Nephron progenitor cell (in vitro differentiated cells): ENCODE measurements around the gene BTF3L4.
A peak's percentile ranks its signal among the peaks of the same experiment; 100 is the strongest.
"Not testable (repeated sequence)": the region's sequence is repeated elsewhere in the genome, so short reads cannot be mapped to it uniquely, and the experiment has no call there.

Experiments
- DNase-seq: peaks from one replicate; pipeline ENCODE4 v3.0.0; 2021
- H3K27ac Mint-ChIP-seq: 2 replicates; pipeline ENCODE4 v1.8.0; 2021; ENCODE audit warnings: mild to moderate bottlenecking, moderate library complexity, mixed read lengths
- H3K27me3 Mint-ChIP-seq: 2 replicates; pipeline ENCODE4 v1.8.0; 2021; ENCODE audit warnings: mild to moderate bottlenecking, low read depth, mixed read lengths; ENCODE audit not compliant: poor library complexity
- H3K36me3 Mint-ChIP-seq: 2 replicates; pipeline ENCODE4 v1.8.0; 2021; ENCODE audit warnings: low read depth, mixed read lengths
- H3K4me1 Mint-ChIP-seq: 2 replicates; pipeline ENCODE4 v1.8.0; 2021; ENCODE audit warnings: mixed read lengths
- H3K4me3 Mint-ChIP-seq: 2 replicates; pipeline ENCODE4 v1.8.0; 2021; ENCODE audit warnings: mild to moderate bottlenecking, moderate library complexity, mixed read lengths
- H3K9me3 Mint-ChIP-seq: 2 replicates; pipeline ENCODE4 v1.8.0; 2021; ENCODE audit warnings: mild to moderate bottlenecking, moderate library complexity, mixed read lengths
- TF ChIP-seq, protein P1 (sequence below): fragments of 200-600 bp; sonication (generic); IDR thresholded peaks from 2 replicates; pipeline ENCODE4 v1.5.0; 2021; ENCODE audit warnings: antibody characterized with exemption

BTF3L4 gene

DNA sequence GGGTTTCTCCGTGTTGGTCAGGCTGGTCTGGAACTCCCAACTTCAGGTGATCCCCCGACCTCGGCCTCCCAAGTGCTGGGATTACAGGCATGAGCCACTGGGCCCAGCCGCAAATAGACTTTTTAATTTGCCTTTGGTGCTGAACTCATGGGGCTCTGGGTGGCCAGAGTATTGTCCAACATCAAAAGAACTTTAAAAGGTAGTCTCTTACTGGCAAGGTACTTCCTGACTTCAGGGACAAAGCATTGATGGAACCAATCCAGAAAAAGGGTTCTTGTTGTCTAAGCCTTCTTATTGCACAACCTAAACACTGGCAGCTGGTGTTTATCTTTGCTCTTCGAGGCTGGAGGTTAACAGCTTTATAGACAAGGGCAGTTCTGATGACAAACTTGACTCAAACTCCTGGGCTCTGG, 18.7 kb upstream of the BTF3L4 start:
- Mint-ChIP-seq H3K9me3 (no peaks in the 10 kb centered on the region), H3K27ac (peak overlapping the region; percentile 85), H3K27me3 (no peaks in the 10 kb centered on the region), H3K4me1 (peaks cover 11% of the 10 kb centered on the region), H3K4me3 (no peak overlapping the region), H3K36me3 (peaks cover 21% of the 10 kb centered on the region)
- DNase-seq = no peak
- TF ChIP-seq, protein P1, sequence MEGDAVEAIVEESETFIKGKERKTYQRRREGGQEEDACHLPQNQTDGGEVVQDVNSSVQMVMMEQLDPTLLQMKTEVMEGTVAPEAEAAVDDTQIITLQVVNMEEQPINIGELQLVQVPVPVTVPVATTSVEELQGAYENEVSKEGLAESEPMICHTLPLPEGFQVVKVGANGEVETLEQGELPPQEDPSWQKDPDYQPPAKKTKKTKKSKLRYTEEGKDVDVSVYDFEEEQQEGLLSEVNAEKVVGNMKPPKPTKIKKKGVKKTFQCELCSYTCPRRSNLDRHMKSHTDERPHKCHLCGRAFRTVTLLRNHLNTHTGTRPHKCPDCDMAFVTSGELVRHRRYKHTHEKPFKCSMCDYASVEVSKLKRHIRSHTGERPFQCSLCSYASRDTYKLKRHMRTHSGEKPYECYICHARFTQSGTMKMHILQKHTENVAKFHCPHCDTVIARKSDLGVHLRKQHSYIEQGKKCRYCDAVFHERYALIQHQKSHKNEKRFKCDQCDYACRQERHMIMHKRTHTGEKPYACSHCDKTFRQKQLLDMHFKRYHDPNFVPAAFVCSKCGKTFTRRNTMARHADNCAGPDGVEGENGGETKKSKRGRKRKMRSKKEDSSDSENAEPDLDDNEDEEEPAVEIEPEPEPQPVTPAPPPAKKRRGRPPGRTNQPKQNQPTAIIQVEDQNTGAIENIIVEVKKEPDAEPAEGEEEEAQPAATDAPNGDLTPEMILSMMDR = no peak

DNA sequence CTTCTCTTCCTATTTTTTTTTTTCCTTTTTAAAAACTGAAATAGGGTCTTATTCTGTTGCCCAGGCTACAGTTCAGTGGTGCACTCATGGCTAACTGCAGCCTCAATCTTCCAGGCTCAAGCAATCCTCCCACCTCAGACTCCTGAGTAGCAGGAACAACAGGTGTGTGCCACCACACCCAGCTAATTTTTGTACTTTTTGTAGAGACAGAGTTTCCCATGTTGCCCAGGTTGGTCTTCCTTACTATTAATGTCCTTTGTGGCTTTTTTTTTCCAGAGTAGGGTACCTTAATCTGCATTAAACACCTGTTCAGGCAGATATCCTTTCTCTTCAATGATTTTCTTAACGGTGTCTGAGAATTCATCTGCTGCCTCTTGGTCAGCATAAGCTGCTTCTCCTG, 18.2 kb upstream of the BTF3L4 start:
- Mint-ChIP-seq H3K27me3 (no peaks in the 10 kb centered on the region), H3K27ac (peak overlapping the region; percentile 85), H3K4me1 (peaks cover 7% of the 10 kb centered on the region), H3K9me3 (no peaks in the 10 kb centered on the region), H3K36me3 (peaks cover 21% of the 10 kb centered on the region), H3K4me3 (no peak overlapping the region)
- DNase-seq = no peak
- TF ChIP-seq, protein P1 = no peak

DNA sequence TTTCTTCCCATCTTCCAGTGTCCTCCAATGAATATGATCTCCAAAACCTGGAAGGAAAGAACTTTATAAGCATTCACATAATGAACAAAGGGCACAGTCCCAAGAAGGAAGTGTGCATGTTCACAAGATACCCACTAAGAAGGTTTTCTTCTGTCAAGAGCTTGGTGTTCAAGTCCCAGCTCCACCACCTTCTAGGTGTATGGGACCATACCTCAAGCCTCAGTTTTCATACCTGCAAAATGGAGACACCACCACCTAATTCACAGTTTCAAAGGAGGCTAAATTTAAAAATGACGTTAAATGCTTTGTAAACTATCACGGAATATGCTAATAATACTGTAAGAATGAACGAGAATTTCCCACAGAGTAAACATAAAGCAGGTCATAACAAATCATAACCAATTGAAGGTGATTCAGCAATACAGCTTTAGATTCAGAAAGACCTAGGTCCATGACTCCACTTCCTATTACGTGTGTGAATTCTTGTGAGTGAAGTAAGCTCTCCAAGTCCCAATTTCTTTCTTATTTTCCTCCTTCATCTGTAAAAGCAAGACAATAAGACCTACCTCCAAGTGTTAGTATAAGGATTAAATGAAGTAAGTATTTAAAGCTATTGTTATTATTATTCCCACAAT, 14.4 kb upstream of the BTF3L4 start:
- Mint-ChIP-seq H3K36me3 (peaks cover 32% of the 10 kb centered on the region), H3K4me1 (no peaks in the 10 kb centered on the region), H3K4me3 (no peak overlapping the region), H3K27me3 (no peaks in the 10 kb centered on the region), H3K9me3 (no peaks in the 10 kb centered on the region), H3K27ac (no peak overlapping the region)
- TF ChIP-seq, protein P1 = no peak
- DNase-seq = no peak

DNA sequence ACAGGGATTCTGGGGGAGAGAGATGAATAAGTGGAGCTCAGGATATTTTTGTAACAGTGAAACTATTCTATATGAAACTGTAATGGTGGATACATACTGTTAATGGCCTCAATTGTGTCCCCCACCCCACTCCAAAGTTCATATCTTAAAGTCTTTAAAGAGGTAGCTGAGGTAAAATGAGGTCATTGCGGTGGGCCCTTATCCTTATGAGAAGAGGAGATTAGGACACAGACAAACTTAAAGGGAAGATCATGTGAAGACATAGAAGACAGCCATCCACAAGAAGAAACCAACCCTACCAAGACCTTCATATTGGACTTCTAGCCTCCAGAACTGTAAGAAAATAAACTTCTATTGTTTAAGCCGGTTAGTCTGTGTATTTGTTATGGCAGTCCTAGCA, 10.9 kb upstream of the BTF3L4 start:
- Mint-ChIP-seq H3K4me1 (no peaks in the 10 kb centered on the region), H3K27me3 (no peaks in the 10 kb centered on the region), H3K36me3 (peaks cover 37% of the 10 kb centered on the region), H3K9me3 (no peaks in the 10 kb centered on the region), H3K27ac (no peak overlapping the region), H3K4me3 (no peak overlapping the region)
- TF ChIP-seq, protein P1 = no peak
- DNase-seq = no peak

DNA sequence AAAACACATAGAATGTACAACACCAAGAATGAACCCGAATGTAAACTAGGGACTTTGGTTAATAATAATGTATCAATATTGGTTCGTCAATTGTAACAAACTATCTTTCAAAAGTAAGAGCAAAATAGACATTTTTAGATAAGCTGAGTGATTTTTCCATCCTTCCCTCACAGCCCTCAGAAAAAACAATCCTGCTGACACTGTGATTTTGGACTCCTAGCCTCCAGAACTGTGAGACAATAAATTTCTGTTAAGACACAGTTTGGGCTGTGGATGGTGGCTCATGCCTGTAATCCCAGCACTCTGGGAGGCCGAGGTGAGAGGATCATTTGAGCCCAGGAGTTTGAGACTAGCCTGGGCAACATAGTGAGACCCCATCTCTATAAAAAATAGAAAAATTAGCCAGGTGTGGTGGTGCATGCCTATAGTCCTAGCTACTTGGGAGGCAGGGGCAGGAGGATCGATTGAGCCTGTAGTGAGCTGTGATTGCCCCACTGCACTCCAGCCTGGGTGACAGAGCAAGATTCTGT, 10.4 kb upstream of the BTF3L4 start:
- H3K4me3 Mint-ChIP-seq, DNase-seq, H3K9me3 Mint-ChIP-seq, H3K27ac Mint-ChIP-seq, H3K4me1 Mint-ChIP-seq, H3K27me3 Mint-ChIP-seq: not testable (repeated sequence)
- H3K36me3 Mint-ChIP-seq = peaks cover 37% of the 10 kb centered on the region

DNA sequence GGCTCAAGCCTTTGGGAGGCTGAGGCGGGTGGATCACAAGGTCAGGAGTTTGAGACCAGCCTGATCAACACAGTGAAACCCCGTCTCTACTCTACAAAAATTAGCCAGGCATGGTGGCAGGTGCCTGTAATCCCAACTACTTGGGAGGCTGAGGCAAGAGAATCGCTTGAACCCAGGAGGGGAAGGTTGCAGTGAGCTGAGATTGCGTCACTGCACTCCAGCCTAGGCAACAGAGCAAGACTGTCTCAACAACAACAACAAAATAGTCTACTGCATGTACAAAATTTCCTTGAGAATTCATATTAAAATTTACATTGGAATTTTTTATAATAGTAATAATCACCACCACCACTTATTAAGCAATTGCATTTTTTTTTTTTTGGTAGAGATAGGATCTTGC, 6.8 kb upstream of the BTF3L4 start:
- Mint-ChIP-seq H3K36me3 (peaks cover 45% of the 10 kb centered on the region), H3K4me1 (peaks cover 23% of the 10 kb centered on the region)
- not testable (repeated sequence) for H3K9me3 Mint-ChIP-seq, H3K4me3 Mint-ChIP-seq, H3K27ac Mint-ChIP-seq, DNase-seq, H3K27me3 Mint-ChIP-seq

DNA sequence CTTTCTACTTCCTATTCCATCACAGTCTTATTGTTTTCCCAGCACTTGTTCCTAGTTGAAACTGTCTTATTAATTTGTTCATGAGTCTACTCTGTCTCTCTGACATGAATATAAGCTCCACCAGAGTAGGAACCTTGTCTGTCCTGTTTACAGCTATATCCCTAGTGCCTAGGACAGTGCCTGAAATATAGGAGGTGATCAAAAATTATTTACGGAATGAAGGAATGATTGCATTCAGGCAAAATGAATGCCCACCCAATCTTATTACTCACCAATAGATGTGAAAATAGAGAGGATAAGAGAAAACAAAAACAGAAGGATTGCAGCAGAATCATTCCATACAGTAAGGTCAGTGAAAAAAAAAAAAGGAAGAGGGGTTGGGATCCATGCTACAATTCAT, 2.2 kb upstream of the BTF3L4 start:
- Mint-ChIP-seq H3K4me3 (peak overlapping the region; percentile 97), H3K27ac (no peak overlapping the region), H3K36me3 (peaks cover 19% of the 10 kb centered on the region), H3K4me1 (peaks cover 47% of the 10 kb centered on the region), H3K9me3 (no peaks in the 10 kb centered on the region), H3K27me3 (peaks cover 3% of the 10 kb centered on the region)
- no peak for DNase-seq
- TF ChIP-seq, protein P1 = no peak
